NCI-H146 treated with DMSO at 0.1 percent for 48 hours (cell line): ENCODE measurements around the gene RBFOX2.
A peak's percentile ranks its signal among the peaks of the same experiment; 100 is the strongest.

Experiments used
- DNase-seq: peaks from one replicate; lab custom pipeline; 2025; ENCODE audit not compliant: unreplicated experiment; lab: John Stamatoyannopoulos, UW

The RBFOX2 gene

DNA sequence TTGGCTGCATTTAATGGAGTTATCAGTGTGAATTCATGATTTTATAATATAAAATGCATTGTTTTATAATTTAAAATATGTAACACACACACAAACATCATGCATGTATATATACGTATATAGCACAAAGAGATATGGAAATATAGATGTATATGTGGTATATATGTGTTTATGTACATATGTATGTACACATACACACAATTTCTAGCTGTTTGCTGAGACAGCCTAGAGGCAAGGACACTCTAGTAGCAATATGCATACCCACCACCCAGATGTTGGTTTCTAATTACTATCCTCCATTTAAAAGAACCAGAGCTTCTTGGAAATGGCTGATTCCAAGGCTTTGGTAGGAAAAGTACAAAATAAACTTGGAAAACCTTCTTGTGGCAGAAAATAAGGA is 50.4 kb downstream of the RBFOX2 start:
- DNase-seq, result no peak

GRCh38 chr22:35977136-35977535 is 51.5 kb downstream of the RBFOX2 start:
- no peak for DNase-seq

- DNase-seq, result no peak
Measured at GRCh38 chr22:35973388-35973787, 55.2 kb downstream of the RBFOX2 start.

- DNase-seq, result no peak
Measured at GRCh38 chr22:35972559-35972958, 56.1 kb downstream of the RBFOX2 start.

GRCh38 chr22:35971456-35972119 is 57.0 kb downstream of the RBFOX2 start:
- no peak for DNase-seq

GRCh38 chr22:35970616-35971455 is 57.8 kb downstream of the RBFOX2 start:
- no peak for DNase-seq

- no peak for DNase-seq
Measured at GRCh38 chr22:35967046-35967397, 61.6 kb downstream of the RBFOX2 start.

- no peak for DNase-seq
Measured at GRCh38 chr22:35966314-35967045, 62.1 kb downstream of the RBFOX2 start.

DNA sequence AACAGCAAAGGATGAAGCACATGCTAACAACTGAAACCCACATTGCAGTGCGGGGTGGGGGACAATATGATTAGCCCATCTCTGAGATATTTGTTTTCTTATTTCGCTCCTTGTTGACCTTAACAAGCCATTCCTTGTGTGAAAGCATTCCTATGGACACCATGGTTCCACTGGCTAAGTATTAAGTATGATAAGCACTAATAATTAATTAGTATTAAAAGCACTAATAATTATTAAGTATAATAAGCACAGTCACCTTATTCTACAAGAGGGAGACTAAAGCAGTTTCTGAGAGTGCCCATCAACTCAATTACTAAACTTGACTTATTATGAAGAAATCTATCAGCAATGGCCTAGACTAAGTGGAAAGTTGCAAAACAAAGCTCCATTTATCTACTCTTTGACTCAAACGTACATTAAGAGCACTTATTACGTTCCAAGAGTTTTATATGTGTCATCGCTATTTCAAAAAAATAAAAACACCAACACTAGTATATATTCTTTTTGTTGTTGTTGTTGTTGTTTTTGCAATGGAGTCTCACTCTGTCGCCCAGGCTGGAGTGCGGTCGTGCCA is 65.3 kb downstream of the RBFOX2 start:
- DNase-seq, result no peak

GRCh38 chr22:35961480-35962295 is 66.9 kb downstream of the RBFOX2 start:
- peak; percentile 56 for DNase-seq

DNA sequence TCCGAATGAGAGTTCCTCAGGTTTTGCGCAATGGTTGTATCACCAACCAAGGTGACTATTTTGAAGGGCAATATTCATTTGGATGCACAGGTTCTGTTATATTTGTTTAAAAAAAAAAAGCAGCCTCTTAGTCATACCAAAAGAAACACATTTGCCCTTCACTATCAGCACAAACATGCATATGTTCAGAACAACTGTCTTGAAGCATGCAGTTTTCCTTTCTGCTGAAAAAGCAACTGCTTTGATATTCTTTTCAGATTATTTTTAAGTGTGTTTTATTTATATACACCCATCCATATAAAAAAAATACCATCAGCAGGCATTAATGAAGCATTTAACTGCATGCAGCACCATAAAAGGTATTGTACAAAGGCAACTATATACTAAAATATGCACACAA is 67.8 kb downstream of the RBFOX2 start:
- DNase-seq, result no peak

GRCh38 chr22:35959121-35959800 is 69.4 kb downstream of the RBFOX2 start:
- peak; percentile 49 for DNase-seq

GRCh38 chr22:35958334-35958733 is 70.3 kb downstream of the RBFOX2 start:
- DNase-seq, result no peak

DNA sequence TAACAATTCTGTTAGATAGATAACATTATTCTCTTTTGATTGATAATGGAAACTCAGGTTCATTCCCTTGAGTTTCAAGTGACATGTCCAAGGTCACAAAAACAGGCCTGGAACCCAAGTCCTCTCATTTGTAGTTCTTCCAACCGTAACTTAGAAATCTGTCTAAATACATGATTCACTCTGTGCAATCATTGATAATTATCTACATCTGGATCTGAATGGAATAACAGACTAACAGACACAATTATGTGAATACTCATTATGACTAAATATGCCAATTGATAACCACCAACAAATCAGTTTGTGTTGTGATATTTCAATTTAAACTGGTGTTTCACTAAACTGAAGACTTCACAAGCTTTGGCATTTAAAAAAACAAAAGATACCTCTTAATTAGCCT is 71.0 kb downstream of the RBFOX2 start:
- DNase-seq, result no peak

DNA sequence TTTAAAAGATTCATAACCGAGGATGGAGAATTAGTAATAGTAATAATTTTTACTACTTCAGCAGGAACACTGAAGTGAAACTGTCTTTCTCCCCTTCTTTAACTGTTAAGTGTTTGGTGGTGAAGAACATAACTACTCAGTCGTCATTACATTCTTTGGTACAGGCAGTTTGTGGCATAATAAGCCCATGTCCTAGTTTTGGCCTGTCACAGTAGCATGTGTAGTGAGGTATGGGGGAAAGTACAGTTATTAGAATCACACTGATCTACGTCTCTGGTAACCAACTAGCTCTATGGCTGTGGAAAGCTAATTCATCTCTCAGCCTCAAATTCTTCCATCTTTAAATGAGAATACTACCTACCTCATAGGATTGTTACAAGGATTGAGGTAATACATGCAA is 71.8 kb downstream of the RBFOX2 start:
- no peak for DNase-seq

DNA sequence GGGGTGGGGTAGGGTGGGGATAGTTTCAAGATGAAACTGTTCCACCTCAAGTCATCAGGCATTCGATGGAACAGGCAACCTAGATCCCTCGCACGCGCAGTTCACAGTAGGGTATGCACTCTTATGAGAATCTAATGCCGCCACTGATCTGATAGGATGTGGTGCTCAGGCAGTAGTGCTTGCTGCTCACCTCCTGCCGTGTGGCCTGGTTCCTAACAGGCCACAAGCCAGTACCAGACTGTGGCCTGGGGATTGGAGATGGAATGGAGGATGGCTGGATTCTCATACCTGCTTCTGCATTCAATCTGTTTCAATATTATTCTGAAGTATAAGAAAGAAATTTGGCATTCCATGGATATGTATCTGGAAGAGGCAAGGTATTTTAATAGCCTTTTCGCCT is 73.1 kb downstream of the RBFOX2 start:
- no peak for DNase-seq

- no peak for DNase-seq
Measured at GRCh38 chr22:35952576-35952975, 76.0 kb downstream of the RBFOX2 start.

- no peak for DNase-seq
Measured at GRCh38 chr22:35950262-35950661, 78.4 kb downstream of the RBFOX2 start.

DNA sequence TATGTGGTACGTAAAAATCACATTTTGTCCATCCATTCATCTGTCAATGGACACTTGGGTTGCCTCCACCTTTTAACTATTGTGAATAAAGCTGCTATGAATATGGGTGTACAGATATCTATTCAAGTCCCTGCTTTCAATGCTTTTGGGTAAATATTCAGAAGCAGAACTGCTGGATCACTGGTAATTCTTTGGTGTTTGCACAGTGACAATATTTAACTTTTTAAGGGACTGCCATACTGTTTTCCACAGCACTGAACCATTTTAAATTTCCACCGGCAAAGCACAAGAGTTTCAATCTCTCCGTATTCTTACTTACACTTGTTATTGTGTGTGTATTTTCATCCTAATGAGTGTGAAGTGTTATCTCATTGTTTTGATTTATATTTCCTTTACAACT is 79.4 kb downstream of the RBFOX2 start:
- no peak for DNase-seq

DNA sequence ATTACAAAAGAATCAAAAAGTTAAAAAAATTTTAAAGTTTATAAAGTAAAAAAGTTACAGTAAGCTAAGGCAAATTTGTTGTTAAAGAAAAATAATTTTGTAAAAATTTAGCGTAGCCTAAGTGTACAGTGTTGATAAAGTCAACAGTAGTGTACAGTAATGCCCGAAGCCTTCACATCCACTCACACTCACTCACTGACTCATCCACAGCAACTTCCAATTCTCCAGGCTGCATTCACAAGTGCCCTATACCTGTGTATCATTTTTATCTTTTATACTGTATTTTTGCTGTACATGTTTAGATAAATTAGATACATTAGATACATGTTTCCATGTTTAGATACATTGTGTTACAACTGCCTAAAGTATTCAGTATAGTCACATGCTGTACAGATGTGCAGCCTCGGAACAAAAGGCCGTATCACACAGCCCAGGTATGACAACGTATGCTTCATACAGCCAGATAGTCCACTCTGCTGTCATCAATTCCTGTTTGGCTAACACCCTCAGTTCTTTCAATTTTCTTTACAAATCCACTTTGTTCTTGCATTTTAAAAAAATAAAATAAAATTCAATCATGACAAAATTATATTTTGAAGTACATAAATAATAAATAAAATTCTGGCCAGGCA is 80.7 kb downstream of the RBFOX2 start:
- no peak for DNase-seq
